ENCODE results near the gene TMEM14C.
"Not testable (repeated sequence)": the region's sequence is repeated elsewhere in the genome, so short reads cannot be mapped to it uniquely, and the experiment has no call there.

TMEM14C gene

DNA sequence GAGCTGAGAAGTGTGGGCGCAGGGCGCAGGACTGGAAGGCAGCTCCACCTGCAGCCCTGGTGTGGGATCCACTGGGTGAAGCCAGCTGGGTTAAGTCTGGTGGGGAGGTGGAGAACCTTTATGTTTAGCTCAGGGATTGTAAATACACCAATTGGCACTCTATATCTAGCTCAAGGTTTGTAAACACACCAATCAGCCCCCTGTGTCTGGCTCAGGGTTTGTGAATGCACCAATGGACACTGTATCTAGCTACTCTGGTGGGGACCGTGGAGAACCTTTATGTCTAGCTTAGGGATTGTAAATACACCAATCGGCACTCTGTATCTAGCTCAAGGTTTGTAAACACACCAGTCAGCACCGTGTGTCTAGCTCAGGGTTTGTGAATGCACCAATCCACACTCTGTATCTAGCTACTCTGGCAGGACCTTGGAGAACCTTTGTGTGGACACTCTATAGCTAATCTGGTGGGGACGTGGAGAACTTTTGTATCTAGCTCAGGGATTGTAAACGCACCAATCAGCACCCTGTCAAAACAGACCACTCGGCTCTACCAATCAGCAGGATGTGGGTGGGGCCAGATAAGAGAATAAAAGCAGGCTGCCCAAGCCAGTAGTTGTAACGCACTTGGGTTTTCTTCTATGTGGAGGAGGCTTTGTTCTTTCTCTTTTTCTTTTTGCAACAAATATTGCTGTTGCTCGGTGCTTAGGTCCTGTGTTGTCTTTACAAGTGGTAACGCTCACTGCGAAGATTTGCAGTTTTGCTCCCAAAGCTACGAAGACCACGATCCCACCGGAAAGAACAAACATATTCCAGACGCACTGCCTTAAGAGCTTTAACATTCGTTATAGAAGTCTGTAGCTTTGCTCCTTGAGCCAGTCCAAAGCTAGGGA is 1.7 kb upstream of the TMEM14C start:
- peak in 1 of 3 donors; percentile 14 for DNase-seq (ENCODE audit: low read depth in 2 of 3, low spot score in 1 of 3)

DNA sequence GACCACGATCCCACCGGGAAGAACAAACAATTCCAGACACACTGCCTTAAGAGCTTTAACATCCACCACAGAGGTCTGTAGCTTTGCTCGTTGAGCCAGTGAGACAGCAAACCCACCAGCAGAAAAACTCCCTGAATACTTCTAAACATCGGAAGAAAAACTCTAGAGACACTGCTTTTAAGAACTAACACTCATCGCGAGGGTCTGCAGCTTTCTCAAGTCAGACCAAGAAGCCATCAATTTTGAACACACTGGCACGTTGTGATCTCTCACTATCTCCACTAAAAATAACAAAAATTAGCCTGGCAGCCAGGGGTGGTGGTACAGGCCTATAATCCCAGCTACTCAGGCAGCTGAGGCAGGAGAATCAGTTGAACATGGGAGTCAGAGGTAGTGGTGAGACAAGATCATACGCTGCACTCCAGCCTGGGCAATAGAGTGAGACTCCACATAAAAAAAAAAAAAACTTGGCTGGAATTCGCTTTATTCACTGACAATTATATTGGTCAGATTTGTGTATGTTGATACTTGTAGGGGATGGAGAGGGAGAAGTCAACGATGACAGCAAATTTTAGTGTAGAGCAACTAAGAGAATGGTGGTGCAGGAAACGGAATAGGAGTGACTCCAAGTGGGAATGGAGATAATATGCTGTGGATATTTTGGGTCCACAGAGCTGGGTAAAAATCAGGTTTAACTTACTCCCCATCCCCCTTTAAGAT is 860 bp upstream of the TMEM14C start:
- DNase-seq (ENCODE audit: low read depth in 2 of 3, low spot score in 1 of 3) = no peak

DNA sequence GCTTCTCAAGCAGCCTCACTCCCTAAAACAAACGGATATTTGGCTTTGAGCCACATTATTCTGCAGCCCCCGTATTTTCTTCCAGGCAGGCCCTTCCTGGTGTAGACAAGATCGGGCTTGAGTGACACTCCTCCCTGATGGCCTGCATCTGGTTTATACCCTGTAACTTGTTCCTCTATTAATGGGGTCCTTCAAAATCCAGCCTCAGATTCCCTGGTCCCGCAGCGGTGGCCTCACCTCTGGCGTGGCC is 375 bp upstream of the TMEM14C start:
- DNase-seq (ENCODE audit: low read depth in 2 of 3, low spot score in 1 of 3) = no peak

DNA sequence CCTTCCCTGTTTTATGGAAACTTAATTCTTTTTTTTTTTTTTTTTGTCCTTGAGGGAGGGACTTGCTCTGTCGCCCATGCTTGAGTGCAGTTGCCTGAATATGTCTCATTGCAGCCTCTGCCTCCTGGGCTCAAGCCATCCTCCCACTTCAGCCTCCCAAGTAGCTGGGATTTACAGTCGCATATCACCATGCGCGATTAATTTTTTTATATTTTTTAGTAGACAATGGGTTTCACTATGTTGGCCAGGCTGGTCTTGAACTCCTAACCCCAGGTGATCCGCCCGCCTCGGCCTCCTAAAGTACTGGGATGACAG is 654 bp downstream of the TMEM14C start:
- no peak for DNase-seq (ENCODE audit: low read depth in 2 of 3, low spot score in 1 of 3)

DNA sequence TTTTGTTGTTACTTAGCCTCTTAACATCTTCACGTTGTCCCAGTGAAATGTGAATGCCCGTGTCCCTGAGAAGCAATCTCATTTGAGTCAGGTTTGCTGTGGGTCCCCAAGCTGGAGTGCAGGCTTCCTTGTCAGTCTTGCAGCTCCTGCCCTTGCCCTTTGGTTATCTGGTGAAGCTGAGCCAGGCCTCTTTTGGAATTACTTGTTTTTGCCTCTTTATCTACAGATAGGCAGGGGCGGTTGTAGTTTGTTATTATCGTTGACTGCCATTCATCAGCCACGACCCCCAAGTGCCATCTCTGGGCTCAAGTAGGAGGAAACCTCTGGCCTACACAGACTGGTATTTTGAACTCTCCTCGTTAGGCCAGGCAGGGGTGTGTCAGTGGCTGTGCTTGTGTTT is 2.2 kb downstream of the TMEM14C start:
- DNase-seq (ENCODE audit: low read depth in 2 of 3, low spot score in 1 of 3) = no peak

DNA sequence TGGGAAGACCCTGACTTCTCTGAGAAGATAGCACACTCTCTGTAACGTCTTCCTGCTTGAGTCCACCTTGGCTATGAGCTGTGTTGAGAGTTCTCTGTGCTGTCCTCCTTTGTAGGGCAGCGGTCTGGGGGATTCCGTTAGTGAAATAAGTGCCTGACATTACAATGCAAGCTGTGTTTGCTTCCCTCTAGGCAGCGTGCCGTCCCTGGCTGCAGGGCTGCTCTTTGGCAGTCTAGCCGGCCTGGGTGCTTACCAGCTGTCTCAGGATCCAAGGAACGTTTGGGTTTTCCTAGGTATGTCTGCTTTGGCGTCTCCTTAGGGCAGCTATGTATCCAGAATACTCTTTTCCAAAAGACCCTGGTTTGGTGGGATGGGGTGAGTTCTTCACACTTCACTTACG is 2.8 kb downstream of the TMEM14C start:
- no peak for DNase-seq (ENCODE audit: low read depth in 2 of 3, low spot score in 1 of 3)

DNA sequence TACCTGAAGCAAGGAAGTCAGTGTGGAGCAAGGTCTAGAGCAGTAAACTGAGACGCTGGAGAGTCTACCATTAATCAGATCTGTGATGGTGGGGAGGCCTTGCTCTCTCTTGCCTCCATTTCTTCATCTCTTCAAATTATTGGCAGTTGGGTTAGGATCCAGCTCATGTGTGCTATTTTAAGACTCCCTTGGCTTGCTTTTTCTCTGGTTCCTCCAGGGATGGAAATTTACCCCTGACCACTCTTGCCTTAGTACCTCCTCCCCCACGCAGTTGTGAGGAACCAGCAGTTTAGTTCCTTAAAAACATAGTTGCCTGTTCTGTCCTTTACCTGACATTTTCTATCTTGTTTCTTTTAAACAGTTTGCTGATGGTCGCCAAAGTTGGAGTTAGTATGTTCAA is 7.4 kb downstream of the TMEM14C start:
- DNase-seq (ENCODE audit: low read depth in 2 of 3, low spot score in 1 of 3) = no peak

DNA sequence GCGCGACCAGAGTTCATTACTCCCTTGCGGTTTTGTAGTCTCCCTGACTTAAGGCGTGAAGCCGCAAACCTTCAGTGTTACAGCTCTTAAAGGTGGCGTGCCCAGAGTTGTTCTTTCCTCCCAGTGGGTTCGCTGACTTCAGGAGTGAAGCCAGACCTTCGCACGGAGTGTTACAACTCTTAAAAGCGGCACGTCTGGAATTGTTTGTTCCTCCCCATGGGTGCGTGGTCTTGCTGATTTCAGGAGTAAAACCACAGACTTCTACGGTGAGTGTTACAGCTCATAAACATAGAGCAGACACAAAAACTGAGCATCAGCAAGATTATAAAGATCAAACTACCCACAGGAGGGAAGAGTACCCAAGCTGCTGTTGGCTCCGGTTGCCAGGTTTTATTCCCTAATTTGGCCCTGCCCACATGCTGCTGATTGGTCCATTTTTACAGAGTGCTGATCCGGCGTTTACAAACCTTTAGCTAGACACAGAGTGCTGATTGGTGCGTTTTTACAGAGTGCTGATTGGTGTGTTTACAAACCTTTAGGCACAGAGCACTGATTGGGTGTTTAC is 10.4 kb downstream of the TMEM14C start:
- DNase-seq (ENCODE audit: low read depth in 2 of 3, low spot score in 1 of 3) = no peak

DNA sequence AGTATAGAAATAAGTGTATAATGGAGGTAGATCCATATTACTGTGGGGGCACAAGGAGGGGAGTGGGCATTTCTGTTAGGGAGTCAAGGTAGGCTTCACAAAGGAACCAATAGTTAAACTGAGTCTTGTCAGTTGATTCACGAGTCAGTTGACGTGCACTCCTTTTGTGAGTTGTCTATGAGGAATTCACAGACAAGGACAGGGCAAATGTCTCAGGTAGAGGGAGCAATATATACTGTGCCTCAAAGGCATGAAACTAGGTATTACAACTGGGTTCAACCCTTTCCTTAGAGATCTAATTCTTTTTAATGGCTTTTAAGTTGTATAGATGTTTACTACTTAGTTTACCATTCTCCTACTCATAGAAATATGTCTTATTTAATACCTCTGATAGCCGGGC is 11.0 kb downstream of the TMEM14C start:
- DNase-seq (ENCODE audit: low read depth in 2 of 3, low spot score in 1 of 3) = no peak

DNA sequence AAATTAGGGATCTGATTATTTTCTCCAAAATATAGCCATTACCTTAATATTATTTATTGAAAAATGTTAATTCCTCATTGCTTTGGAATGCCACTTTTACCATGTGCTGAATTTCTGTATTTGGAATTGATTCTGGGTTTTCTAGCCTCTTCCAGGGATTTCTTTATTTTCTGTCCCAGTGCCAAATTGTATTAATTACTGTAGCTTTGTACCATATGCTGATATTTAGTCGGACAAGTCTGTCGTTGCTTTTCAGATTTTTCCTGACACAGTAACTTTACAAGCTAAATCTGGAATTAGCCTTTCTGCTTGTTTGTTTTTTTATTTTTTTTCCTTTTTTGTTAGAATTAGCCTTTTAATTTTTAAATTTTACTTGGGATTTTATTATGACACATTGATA is 13.9 kb downstream of the TMEM14C start:
- DNase-seq (ENCODE audit: low read depth in 2 of 3, low spot score in 1 of 3) = no peak

DNA sequence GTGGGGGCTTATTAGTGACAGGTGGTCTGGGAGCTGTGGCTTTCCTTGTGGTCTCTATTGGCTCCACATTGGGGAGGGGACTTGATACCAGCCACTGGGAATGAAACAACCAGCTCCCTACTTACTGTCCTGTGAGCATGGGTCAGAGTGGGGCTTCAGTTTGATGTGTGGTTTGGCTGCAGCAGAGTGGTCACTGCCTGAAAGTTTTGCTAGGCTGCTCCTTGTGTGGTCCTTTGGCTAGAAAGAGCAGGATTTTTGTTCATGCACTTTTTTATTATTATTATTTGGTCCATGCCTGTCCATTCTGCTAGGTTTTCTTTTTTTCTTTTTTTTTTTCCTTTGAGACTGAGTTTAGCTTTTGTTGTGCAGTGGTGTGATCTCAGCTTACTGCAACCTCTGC is 17.2 kb downstream of the TMEM14C start:
- no peak for DNase-seq (ENCODE audit: low read depth in 2 of 3, low spot score in 1 of 3)

DNA sequence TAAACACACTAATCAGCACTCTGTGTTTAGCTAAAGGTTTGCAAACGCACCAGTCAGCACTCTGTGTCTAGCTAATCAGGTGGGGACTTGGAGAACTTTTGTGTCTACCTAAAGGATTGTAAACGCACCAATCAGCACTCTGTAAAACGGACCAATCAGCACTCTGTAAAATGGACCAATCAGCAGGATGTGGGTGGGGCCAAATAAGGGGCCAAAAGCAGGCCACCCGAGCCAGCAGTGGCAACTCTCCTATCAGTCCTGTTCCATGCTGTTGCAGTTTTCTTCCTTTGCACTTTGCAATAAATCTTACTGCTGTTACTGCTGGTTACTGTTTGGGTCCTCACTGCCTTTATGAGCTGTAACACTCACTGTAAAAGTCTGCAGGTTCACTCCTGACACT is 18.8 kb downstream of the TMEM14C start:
- DNase-seq (ENCODE audit: low read depth in 2 of 3, low spot score in 1 of 3) = not testable (repeated sequence)

DNA sequence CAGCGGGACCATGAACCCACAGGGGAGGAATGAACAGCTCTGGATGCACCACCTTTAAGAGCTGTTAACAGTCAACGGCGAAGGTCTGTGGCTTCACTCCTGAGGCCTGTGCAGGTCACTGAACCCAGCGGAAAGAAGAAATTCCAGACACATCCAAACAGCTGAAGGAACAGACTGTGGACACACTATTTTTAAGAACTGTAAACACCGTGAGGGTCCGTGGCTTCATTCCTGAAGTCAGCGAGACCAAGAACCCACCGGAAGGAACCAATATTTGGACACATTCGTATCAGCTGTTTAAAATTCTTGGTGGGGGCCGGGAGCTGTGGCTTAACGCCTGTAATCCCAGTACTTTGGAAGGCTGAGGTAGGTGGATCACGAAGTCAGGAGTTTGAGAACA is 19.4 kb downstream of the TMEM14C start:
- DNase-seq (ENCODE audit: low read depth in 2 of 3, low spot score in 1 of 3) = no peak

DNA sequence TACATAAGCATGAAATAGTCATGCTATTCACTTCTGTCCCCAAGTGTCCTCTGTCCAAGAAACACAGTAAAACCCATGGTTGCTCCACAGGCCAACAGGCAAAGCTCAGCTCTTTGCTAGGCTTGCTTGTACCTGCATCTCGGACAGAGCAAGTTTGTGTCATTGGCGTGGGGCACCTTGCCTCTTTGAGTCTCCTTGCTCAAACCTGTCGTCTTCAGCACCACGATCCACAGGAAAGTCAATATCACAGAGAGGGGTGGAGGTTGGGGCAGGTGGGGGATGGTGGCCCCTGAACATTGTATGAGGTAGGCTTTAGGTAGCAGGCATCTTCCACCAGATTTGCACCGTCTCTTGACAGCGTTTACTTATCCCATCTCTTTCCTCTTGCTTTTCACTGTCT is 20.6 kb downstream of the TMEM14C start:
- no peak for DNase-seq (ENCODE audit: low read depth in 2 of 3, low spot score in 1 of 3)

DNA sequence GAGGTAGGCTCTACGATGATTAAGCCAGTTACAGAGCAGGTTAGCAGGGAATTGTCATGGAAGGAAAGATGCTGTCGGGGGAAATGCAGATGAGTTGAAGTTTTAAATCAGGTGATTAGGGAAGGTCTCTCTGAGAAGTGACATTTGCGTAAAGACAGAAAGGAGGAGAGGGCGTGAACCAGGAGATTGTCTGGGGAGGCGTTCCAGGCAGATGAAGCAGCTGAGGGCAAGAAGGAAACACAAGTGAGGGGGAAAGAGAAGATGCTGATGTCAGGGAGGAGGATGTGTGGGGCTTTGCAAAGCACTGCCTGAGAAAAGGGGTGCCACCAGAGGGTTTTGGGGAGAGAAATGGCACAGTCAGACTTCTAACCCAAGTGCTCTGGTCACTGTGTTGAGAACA is 22.2 kb downstream of the TMEM14C start:
- DNase-seq (ENCODE audit: low read depth in 2 of 3, low spot score in 1 of 3) = no peak

DNA sequence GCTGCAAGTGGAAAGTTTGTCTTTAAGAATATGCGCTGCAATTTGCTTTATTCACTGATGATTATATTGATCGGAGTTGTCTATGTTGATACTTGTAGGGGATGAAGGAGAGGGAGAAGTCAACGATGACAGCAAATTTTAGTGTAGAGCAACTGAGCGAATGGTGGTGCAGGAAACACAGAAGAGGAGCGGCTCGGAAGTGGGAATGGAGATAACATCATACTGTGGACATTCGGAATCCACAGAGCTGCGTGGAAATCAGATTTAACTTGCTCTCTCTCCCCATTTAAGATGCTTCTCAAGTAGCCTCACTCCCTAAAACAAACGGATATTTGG is 24.0 kb downstream of the TMEM14C start:
- DNase-seq (ENCODE audit: low read depth in 2 of 3, low spot score in 1 of 3) = no peak

DNA sequence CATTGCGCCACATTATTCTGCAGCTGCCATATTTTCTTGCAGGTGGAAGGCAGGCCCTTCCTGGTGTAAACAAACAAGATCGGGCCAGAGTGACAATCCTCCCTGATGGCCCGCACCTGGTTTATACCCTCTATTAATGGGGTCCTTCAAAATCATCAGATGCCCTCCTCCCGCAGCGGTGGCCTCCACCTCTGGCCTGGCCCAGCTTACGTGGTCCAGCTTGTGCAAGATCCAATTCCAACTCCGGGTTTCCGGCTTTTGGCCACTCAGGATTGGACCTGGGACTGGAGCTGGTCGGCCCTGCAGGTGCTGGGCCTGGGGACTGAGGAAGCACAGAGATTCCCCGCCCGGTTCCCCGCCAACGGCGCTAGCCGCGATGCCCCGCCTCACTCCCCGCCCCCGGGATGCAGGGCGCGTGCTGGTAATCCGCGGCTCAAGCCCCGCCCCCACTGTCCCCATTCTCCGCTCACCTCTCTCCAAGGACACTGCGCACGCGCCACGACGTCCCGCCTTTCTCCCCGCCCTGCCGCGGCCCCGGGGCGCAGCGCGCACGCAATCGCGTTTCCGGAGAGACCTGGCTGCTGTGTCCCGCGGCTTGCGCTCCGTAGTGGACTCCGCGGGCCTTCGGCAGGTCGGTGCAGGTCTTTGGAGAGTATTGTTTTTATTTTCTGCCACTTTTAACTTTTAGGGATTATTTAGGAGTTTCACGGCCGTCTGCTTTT is 24.5 kb downstream of the TMEM14C start, which contains the start of gene TMEM14B:
Gene TMEM14B (plus strand): TSS at position 555 of the 722 bp plus-strand sequence. CDS start 1,441 bp downstream, outside the sequence.
- DNase-seq (ENCODE audit: low read depth in 2 of 3, low spot score in 1 of 3) = peak; percentile 98 to 100 (median 99)

DNA sequence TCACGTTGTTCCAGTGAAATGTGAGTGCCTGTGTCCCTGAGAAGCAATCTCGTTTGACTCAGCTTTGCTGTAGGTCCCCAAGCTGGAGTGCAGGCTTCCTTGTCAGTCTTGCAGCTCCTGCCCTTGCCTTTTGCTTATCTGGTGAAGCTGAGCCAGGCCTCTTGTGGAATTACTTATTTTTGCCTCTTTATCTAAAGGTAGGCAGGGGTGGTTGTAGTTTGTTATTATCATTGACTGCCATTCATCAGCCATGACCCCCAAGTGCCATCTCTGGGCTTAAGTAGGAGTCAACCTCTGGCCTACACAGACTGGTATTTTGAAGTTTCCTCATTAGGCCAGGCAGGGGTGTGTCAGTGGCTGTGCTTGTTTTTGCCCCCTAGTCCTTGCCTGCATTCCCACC is 26.9 kb downstream of the TMEM14C start:
- no peak for DNase-seq (ENCODE audit: low read depth in 2 of 3, low spot score in 1 of 3)

DNA sequence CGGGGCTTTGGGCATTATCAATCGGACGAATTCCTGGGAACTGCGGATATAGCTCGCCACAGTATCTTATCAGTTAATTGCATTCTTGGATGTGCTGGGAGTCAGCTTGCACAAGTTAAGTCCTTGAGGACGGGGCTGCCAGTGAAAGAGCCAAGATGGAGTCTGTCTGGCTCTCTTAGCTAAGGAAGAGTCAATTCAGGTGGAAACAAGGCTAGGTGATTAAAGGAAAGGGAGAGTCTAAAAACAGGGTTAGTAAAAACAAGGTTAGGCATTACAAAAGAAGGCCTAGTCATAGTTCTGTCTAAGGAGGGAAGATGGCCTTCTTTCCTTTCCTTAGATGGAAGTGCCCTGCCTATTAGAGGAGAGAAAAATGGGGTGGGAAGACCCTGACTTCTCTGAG is 27.7 kb downstream of the TMEM14C start:
- not testable (repeated sequence) for DNase-seq (ENCODE audit: low read depth in 2 of 3, low spot score in 1 of 3)

DNA sequence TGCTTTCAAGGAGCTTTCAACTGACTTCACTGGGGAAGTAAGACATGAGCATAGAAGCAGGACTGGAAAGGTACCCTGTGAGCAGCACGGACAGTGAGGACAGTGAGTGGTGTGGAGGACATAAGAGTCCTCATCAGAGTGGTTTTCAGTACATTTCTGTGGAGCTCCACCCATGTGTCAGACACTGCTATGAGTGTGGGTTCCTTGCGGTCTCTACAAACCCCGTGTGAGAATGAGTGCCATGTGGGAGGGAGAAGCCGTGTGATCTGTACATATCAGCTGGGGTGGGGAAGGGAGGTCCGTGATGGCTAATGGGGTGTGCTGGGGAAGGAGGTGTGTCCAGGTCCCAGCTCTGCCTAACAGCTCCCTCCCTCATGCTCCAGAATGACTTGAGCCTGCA is 28.9 kb downstream of the TMEM14C start:
- not testable (repeated sequence) for DNase-seq (ENCODE audit: low read depth in 2 of 3, low spot score in 1 of 3)

DNA sequence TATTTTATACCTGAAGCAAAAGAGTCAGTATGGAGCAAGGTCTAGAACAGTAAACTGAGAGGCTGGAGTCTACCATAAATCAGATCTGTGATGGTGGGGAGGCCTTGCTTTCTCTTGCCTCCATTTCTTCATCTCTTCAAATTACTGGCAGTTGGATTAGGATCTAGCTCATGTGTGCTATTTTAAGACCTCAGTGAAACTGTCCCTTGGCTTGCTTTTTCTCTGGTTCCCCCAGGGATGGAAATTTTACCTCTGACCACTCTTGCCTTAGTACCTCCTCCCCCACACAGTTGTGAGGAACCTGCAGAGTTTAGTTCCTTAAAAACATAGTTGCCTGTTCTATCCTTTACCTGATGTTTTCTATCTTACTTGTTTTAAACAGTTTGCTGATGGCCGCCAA is 33.2 kb downstream of the TMEM14C start:
- no peak for DNase-seq (ENCODE audit: low read depth in 2 of 3, low spot score in 1 of 3)

DNA sequence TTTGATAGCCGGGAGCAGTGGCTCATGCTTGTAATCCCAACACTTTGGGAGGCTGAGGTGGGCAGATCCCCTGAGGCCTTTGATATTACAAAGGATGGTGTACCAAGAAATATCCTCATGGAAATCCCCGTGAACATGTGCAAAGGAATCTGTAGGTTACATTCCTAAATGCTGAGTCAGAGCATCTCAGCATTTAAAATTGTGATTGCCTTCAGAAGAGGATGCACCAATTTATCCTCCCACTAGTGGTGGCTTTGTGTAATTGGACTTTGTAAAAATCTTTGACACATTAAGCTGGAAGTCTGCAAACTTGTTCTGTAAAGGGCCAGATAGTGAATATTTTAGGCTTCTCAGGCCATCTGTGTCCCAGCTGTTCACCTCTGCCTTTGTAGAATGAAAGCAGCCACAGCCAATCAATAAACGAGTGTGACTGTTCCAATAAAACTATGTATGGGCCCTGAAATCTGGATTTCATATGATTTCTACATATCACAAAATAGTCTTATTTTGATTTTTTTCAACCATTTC is 36.5 kb downstream of the TMEM14C start:
- DNase-seq (ENCODE audit: low read depth in 2 of 3, low spot score in 1 of 3) = no peak

Measured in stimulated activated CD4-positive, alpha-beta T cell treated with anti-CD3 and anti-CD28 coated beads, Interleukin-12 subunit alpha, Interleukin-12 subunit beta, amount 100 ng/mL, for 48 hours (primary cell).